GM18517 (cell line): Measurements from ENCODE around the gene TSPAN9.

ENCODE experiments used
- ATAC-seq: cut with Tn5 transposase; IDR thresholded peaks from one replicate; pipeline ENCODE4 v1.9.1; 2021; ENCODE audit warnings: mild to moderate bottlenecking, moderate library complexity; ENCODE audit not compliant: unreplicated experiment

The TSPAN9 gene

GRCh38 chr12:3202096-3202495, 124.9 kb downstream of the TSPAN9 start:
- no peak for ATAC-seq

GRCh38 chr12:3202734-3203446, 125.7 kb downstream of the TSPAN9 start:
- ATAC-seq, result no peak

GRCh38 chr12:3203713-3204112, 126.5 kb downstream of the TSPAN9 start:
- ATAC-seq, result no peak

GRCh38 chr12:3204143-3204542, 127.0 kb downstream of the TSPAN9 start:
- no peak for ATAC-seq

GRCh38 chr12:3204730-3205531, 127.8 kb downstream of the TSPAN9 start:
- no peak for ATAC-seq

GRCh38 chr12:3205742-3206519, 128.8 kb downstream of the TSPAN9 start:
- no peak for ATAC-seq

GRCh38 chr12:3206536-3207072, 129.4 kb downstream of the TSPAN9 start:
- no peak for ATAC-seq

GRCh38 chr12:3207175-3207574, 130.0 kb downstream of the TSPAN9 start:
- no peak for ATAC-seq

- ATAC-seq, result no peak
Measured at GRCh38 chr12:3207858-3208257, 130.7 kb downstream of the TSPAN9 start.

- no peak for ATAC-seq
Measured at GRCh38 chr12:3213188-3213587, 136.0 kb downstream of the TSPAN9 start.

- ATAC-seq, result no peak
Measured at GRCh38 chr12:3213768-3214167, 136.6 kb downstream of the TSPAN9 start.

- no peak for ATAC-seq
Measured at GRCh38 chr12:3214526-3215365, 137.6 kb downstream of the TSPAN9 start.

GRCh38 chr12:3215410-3215975, 138.3 kb downstream of the TSPAN9 start:
- ATAC-seq, result no peak

- ATAC-seq, result no peak
Measured at GRCh38 chr12:3216097-3216496, 138.9 kb downstream of the TSPAN9 start.

GRCh38 chr12:3216726-3217682, 139.8 kb downstream of the TSPAN9 start:
- no peak for ATAC-seq

GRCh38 chr12:3217683-3218079, 140.5 kb downstream of the TSPAN9 start:
- no peak for ATAC-seq

GRCh38 chr12:3218228-3219171, 141.3 kb downstream of the TSPAN9 start:
- ATAC-seq, result no peak

- no peak for ATAC-seq
Measured at GRCh38 chr12:3219233-3219632, 142.1 kb downstream of the TSPAN9 start.
